GM12878 (cell line): ENCODE results near the gene RADX. TPM values are rescaled to one million over a fixed set of nuclear protein-coding genes. Genes with fewer than 3 reads are reported as not detected.

Experiments
- ATAC-seq: fragments of 200-7000 bp; cut with Tn5 transposase; 3 replicates; pipeline ENCODE4 v1.9.1; 2020; ENCODE audit warnings: mild to moderate bottlenecking, moderate library complexity
- BruUV-seq: library from RNA; stranded (reverse); fragments of 400-500 nt; replicated peaks from 2 replicates; lab custom pipeline; 2021; lab: Mats Ljungman, UMichigan
- CTCF ChIA-PET: fragments of 300-600 bp; sonication (Branson Sonifier 250); formaldehyde crosslinking; extraction: SDS; loops from one replicate; lab custom pipeline; 2021; ENCODE audit warnings: inconsistent platforms; lab: Yijun Ruan, JAX
- POLR2A ChIA-PET: fragments of 350-600 bp; formaldehyde crosslinking; extraction: SDS; loops from one replicate; lab custom pipeline; 2021; ENCODE audit warnings: inconsistent platforms; lab: Charles Lee
- RAD21 ChIA-PET: fragments of 300-600 bp; sonication (Branson Sonifier 250); formaldehyde crosslinking; loops from one replicate; lab custom pipeline; 2023; ENCODE audit warnings: antibody characterized with exemption; ENCODE audit not compliant: unreplicated experiment; lab: Charles Lee
- SMC1A ChIA-PET: fragments of 300-600 bp; sonication (Branson Sonifier 250); formaldehyde crosslinking; loops from one replicate; lab custom pipeline; 2023; ENCODE audit not compliant: unreplicated experiment, uncharacterized antibody; lab: Charles Lee
- DNase-seq: peaks from one replicate; pipeline ENCODE4 v3.0.0-alpha.2; 2011; ENCODE audit warnings: low read depth, low spot score
- FAIRE-seq: peaks from 3 replicates; lab custom pipeline; 2011; peaks lifted over from hg19 to GRCh38; lab: Jason Lieb, UNC
- H2AFZ ChIP-seq: 2 replicates; pipeline ENCODE4 v1.6.0; 2011; ENCODE audit warnings: low read depth, low read length, control low read depth; ENCODE audit not compliant: control insufficient read depth
- H3K27ac ChIP-seq: 2 replicates; pipeline ENCODE4 v1.5.1; 2011; ENCODE audit warnings: control low read depth; ENCODE audit not compliant: control insufficient read depth, insufficient read depth
- H3K27me3 ChIP-seq, 2 experiments: replicated peaks in 1 of 2; 2 replicates each; pipeline versions ENCODE4 v1.6.0 to v1.6.1; 2011; ENCODE audit warnings: low read length in 1 of 2; ENCODE audit not compliant: control insufficient read depth in 2 of 2, insufficient read depth in 2 of 2
- H3K36me3 ChIP-seq, 2 experiments: 2 replicates each; pipeline ENCODE4 v1.5.1; 2011; ENCODE audit warnings: low read length in 1 of 2; ENCODE audit not compliant: control insufficient read depth in 2 of 2, insufficient read depth in 2 of 2
- H3K4me1 ChIP-seq: 2 replicates; pipeline ENCODE4 v1.6.1; 2011; ENCODE audit warnings: mild to moderate bottlenecking, low read length, moderate library complexity, mixed read lengths; ENCODE audit not compliant: control insufficient read depth, insufficient read depth
- H3K4me2 ChIP-seq: 2 replicates; pipeline ENCODE4 v1.6.0; 2011; ENCODE audit warnings: control low read depth; ENCODE audit not compliant: control insufficient read depth, insufficient read depth
- H3K4me3 ChIP-seq: fragments of 200-600 bp; sonication (generic); 2 replicates; pipeline ENCODE4 v1.5.1; 2016
- H3K79me2 ChIP-seq: 2 replicates; pipeline ENCODE4 v1.6.0; 2011; ENCODE audit warnings: low read length; ENCODE audit not compliant: control insufficient read depth, insufficient read depth
- H3K9ac ChIP-seq: 2 replicates; pipeline ENCODE4 v1.8.0; 2011; ENCODE audit warnings: low read length, control low read depth, mixed read lengths; ENCODE audit not compliant: control insufficient read depth, insufficient read depth
- H3K9me3 ChIP-seq: replicated peaks from 3 replicates; pipeline ENCODE4 v1.5.1; 2011; ENCODE audit warnings: mild to moderate bottlenecking, low read length; ENCODE audit not compliant: control insufficient read depth, insufficient read depth
- H4K20me1 ChIP-seq: 2 replicates; pipeline ENCODE4 v1.6.0; 2011; ENCODE audit not compliant: control insufficient read depth, insufficient read depth
- ETV6 ChIP-seq, 2 experiments: fragments of 450-650 bp in 1 of 2; IDR thresholded peaks in 1 of 2; conservative IDR thresholded peaks in 1 of 2; 2 replicates each; pipeline ENCODE4 v1.6.1; 2014; ENCODE audit warnings: antibody characterized with exemption in 1 of 2, borderline replicate concordance in 1 of 2, low read depth in 1 of 2, mild to moderate bottlenecking in 1 of 2, moderate library complexity in 1 of 2
- EZH2 ChIP-seq: IDR thresholded peaks from 2 replicates; pipeline ENCODE4 v1.6.1; 2012; ENCODE audit warnings: low read depth, mild to moderate bottlenecking, control low read depth, inconsistent platforms, low read length, borderline replicate concordance; ENCODE audit not compliant: control insufficient read depth
- HCFC1 ChIP-seq: fragments of 150-350 bp; IDR thresholded peaks from 2 replicates; pipeline ENCODE4 v1.6.1; 2014; ENCODE audit warnings: low read length
- HDAC6 ChIP-seq: fragments of 200-600 bp; sonication (generic); IDR thresholded peaks from one replicate; pipeline ENCODE4 v1.8.0; 2017; ENCODE audit warnings: antibody characterized with exemption; ENCODE audit not compliant: unreplicated experiment
- IRF3 ChIP-seq: fragments of 450-650 bp; IDR thresholded peaks from 2 replicates; pipeline ENCODE4 v1.6.1; 2014; ENCODE audit warnings: mild to moderate bottlenecking
- PBX3 ChIP-seq: IDR thresholded peaks from 2 replicates; pipeline ENCODE4 v1.6.1; 2011; ENCODE audit warnings: mild to moderate bottlenecking, low read depth, low read length, moderate library complexity; ENCODE audit not compliant: insufficient replicate concordance
- PML ChIP-seq: IDR thresholded peaks from 2 replicates; pipeline ENCODE4 v1.6.1; 2012; ENCODE audit warnings: low read length, inconsistent platforms
- RELB ChIP-seq: fragments of 450-650 bp; IDR thresholded peaks from 2 replicates; pipeline ENCODE4 v1.6.1; 2017; ENCODE audit warnings: low read depth, mild to moderate bottlenecking, moderate library complexity
- SREBF1 ChIP-seq: IDR thresholded peaks from 2 replicates; pipeline ENCODE4 v1.6.1; 2012; ENCODE audit warnings: mild to moderate bottlenecking, low read length
- SUPT20H ChIP-seq: IDR thresholded peaks from 2 replicates; pipeline ENCODE4 v1.6.1; 2011; ENCODE audit warnings: low read depth, mild to moderate bottlenecking, low read length, moderate library complexity, borderline replicate concordance; ENCODE audit not compliant: control insufficient read depth
- SUZ12 ChIP-seq: fragments of 200-600 bp; sonication (generic); IDR thresholded peaks from one replicate; pipeline ENCODE4 v1.6.1; 2018; ENCODE audit warnings: antibody characterized with exemption, mild to moderate bottlenecking; ENCODE audit not compliant: unreplicated experiment
- WGBS: methylation state at CpG from one replicate; pipeline ENCODE4 v1.1.6; 2016; ENCODE audit warnings: low lambda C conversion rate; ENCODE audit not compliant: insufficient replicate concordance, insufficient coverage; ENCODE audit errors: missing lambda C conversion rate; 5-methylcytosine and 5-hydroxymethylcytosine counted together
- in situ Hi-C: fragments of 300-500 bp; cut with MboI; formaldehyde crosslinking; loops from 9 replicates; pipeline ENCODE4 v1.14.3; 2018; ENCODE audit warnings: mixed read lengths
- intact Hi-C: fragments of 100-400 bp; cut with micrococcal nuclease; formaldehyde crosslinking; loops from one replicate; pipeline ENCODE4 v1.14.2; 2022; ENCODE audit not compliant: unreplicated experiment
- polyA plus RNA-seq, 11 experiments: library from polyadenylated mRNA; depleted of rRNA in 4 of 11; unstranded in 6 of 11; stranded (reverse) in 5 of 11; fragments of >200 nt; fragmentation: Nextera tagmentation in 4 of 11; fragmentation: Illumina TruSeq in 1 of 11; extraction: Ambion mirVana in 4 of 11; extraction: Trizol in 1 of 11; gene quantifications; 1 replicate in 1 of 11; 2 replicates in 10 of 11; pipeline versions ENCODE4 v1.2.1 to v1.2.3, GENCODE V29; 2011 to 2016; ENCODE audit warnings: inconsistent platforms in 2 of 11, missing spikeins in 2 of 11, low read depth in 1 of 11
- total RNA-seq, 4 experiments: library from RNA; depleted of rRNA in 3 of 4; stranded (reverse); fragments of >200 nt in 3 of 4; fragmentation: Illumina TruSeq in 1 of 4; extraction: Trizol in 1 of 4; gene quantifications; 2 replicates each; pipeline versions ENCODE4 v1.2.1 to v1.2.3, GENCODE V29; 2013 to 2021

RADX gene
- total and polyA plus RNA-seq, 10 of the 15 experiments (the other 5 are each of a cell fraction or from before 2014, with no cell fraction given) = 4.3 to 24.2 (median 12.4) TPM

- TF ChIP-seq SUZ12 (no peak), RELB (no peak), EZH2 (no peak)
- TF ChIP-seq, all 136 proteins: peak for 0
These were observed 45.4 kb upstream of the RADX start (continued) for GRCh38 chrX:106566362-106566761.

GRCh38 chrX:106581856-106582255 is 29.9 kb upstream of the RADX start:
- Histone ChIP-seq H3K27ac (no peak overlapping the region), H4K20me1 (no peaks in the 10 kb centered on the region), H3K4me1 (no peaks in the 10 kb centered on the region), H3K9ac (no peak overlapping the region), H3K9me3 (no peaks in the 10 kb centered on the region; the same call in 2 of the 3 replicates), H3K4me2 (no peak overlapping the region), H3K27me3 (no peaks in the 10 kb centered on the region), H3K79me2 (no peaks in the 10 kb centered on the region), H2AFZ (no peak overlapping the region), H3K36me3 (no peaks in the 10 kb centered on the region), H3K4me3 (no peak overlapping the region)
- ChIA-PET SMC1A (no interaction called here), POLR2A (no interaction called here), RAD21 (no interaction called here), CTCF (no interaction called here)
- no TSS peak for BruUV-seq
- in situ Hi-C loops = no loop called here
- 22% methylated on average over 1 of the region's 1 CpG for WGBS
- intact Hi-C loops = no loop called here
- ATAC-seq = no peak
- TF ChIP-seq HCFC1 (no peak), IRF3 (no peak), SREBF1 (no peak), ETV6 (conservative IDR thresholded peaks at IDR 0.05 in 1 of 2, IDR thresholded peaks at IDR 0.05 in 1 of 2; ENCODE audit: borderline replicate concordance in 1 of 2, low read depth in 1 of 2) (no peak), PBX3 (no peak), SUPT20H (no peak), HDAC6 (no peak), PML (no peak)
- no peak for FAIRE-seq
- DNase-seq = no peak
